CD4-positive, alpha-beta T cell (primary cell): ENCODE measurements around the gene AP4M1. TPM values are rescaled to one million over a fixed set of nuclear protein-coding genes. Genes with fewer than 3 reads are reported as not detected.
A peak's percentile ranks its signal among the peaks of the same experiment; 100 is the strongest.

Experiments
- ATAC-seq: fragments of 200-7000 bp; cut with Tn5 transposase; one replicate; pipeline ENCODE4 v1.10.0; 2022; ENCODE audit warnings: mild to moderate bottlenecking; ENCODE audit not compliant: poor library complexity
- CTCF ChIA-PET: fragments of 350-600 bp; sonication (Branson Sonifier 250); formaldehyde crosslinking; loops from one replicate; lab custom pipeline; 2021; ENCODE audit warnings: antibody characterized with exemption, inconsistent platforms; lab: Charles Lee
- POLR2A ChIA-PET: fragments of 350-600 bp; sonication (Branson Sonifier 250); formaldehyde crosslinking; loops from one replicate; lab custom pipeline; 2021; ENCODE audit warnings: antibody characterized with exemption, inconsistent platforms; lab: Charles Lee
- DNase-seq, 14 experiments: peaks; one replicate each; pipeline ENCODE4 v3.0.0-alpha.2; 2013 to 2020; ENCODE audit warnings: mixed read lengths in 2 of 14
- H3K27ac ChIP-seq, 2 donors: one replicate each; pipeline versions ENCODE4 v1.5.1 to v1.7.0; 2013; ENCODE audit warnings: low read length in 2 of 2, low read depth in 1 of 2, mild to moderate bottlenecking in 1 of 2
- H3K27me3 ChIP-seq, 2 experiments: 1 replicate in 1 of 2; 2 replicates in 1 of 2; pipeline versions ENCODE4 v1.6.1 to v1.7.0; 2013; ENCODE audit warnings: low read length in 2 of 2, control low read depth in 1 of 2, mild to moderate bottlenecking in 1 of 2, moderate library complexity in 1 of 2; ENCODE audit not compliant: insufficient read depth in 2 of 2, control insufficient read depth in 1 of 2
- H3K36me3 ChIP-seq: one replicate; pipeline ENCODE4 v1.6.1; 2013; ENCODE audit warnings: low read length, control low read depth; ENCODE audit not compliant: insufficient read depth
- H3K4me1 ChIP-seq: one replicate; pipeline ENCODE4 v1.6.1; 2013; ENCODE audit warnings: low read length, control low read depth; ENCODE audit not compliant: insufficient read depth
- H3K4me3 ChIP-seq: one replicate; pipeline ENCODE4 v1.5.1; 2013; ENCODE audit warnings: mild to moderate bottlenecking, low read length, moderate library complexity
- H3K9me3 ChIP-seq, 2 experiments: 1 replicate in 1 of 2; 2 replicates in 1 of 2; pipeline versions ENCODE4 v1.6.1 to v1.7.0; 2013; ENCODE audit warnings: low read length in 2 of 2, mild to moderate bottlenecking in 2 of 2, control low read depth in 1 of 2, moderate library complexity in 1 of 2; ENCODE audit not compliant: control insufficient read depth in 1 of 2, insufficient read depth in 1 of 2
- H3K27ac Mint-ChIP-seq: one replicate; pipeline ENCODE4 v1.8.0; 2020; ENCODE audit warnings: mixed read lengths
- H3K27me3 Mint-ChIP-seq: one replicate; pipeline ENCODE4 v1.8.0; 2021; ENCODE audit warnings: mixed read lengths
- H3K36me3 Mint-ChIP-seq: one replicate; pipeline ENCODE4 v1.8.0; 2021; ENCODE audit warnings: low read depth, mixed read lengths
- H3K4me1 Mint-ChIP-seq: one replicate; pipeline ENCODE4 v1.8.0; 2021; ENCODE audit warnings: low read depth, mixed read lengths
- H3K4me3 Mint-ChIP-seq: one replicate; pipeline ENCODE4 v1.8.0; 2020; ENCODE audit warnings: mild to moderate bottlenecking, mixed read lengths
- H3K9me3 Mint-ChIP-seq: one replicate; pipeline ENCODE4 v1.8.0; 2020; ENCODE audit warnings: mixed read lengths
- CTCF ChIP-seq: fragments of 200-600 bp; IDR thresholded peaks from one replicate; pipeline ENCODE4 v1.8.0; 2022; ENCODE audit warnings: antibody characterized with exemption, mild to moderate bottlenecking
- intact Hi-C, 2 experiments: fragments of 100-400 bp; cut with DNase I in 1 of 2; cut with micrococcal nuclease in 1 of 2; formaldehyde crosslinking; loops; one replicate each; pipeline versions ENCODE4 v1.15.1 to v1.9.0; 2023 to 2025; cut with DNase I, micrococcal nuclease
- total RNA-seq, 174 experiments: library from RNA in 2 of 174; stranded (reverse) in 2 of 174; gene quantifications; one replicate each; pipeline ENCODE4 v1.2.3 and lab custom pipeline; 2021 to 2026

Gene AP4M1
- total RNA-seq, 2 experiments from 2014 or later, result 2.8 to 4.0 TPM

GRCh38 chr7:100093925-100094486 is 7.4 kb upstream of the AP4M1 start:
- Mint-ChIP-seq H3K9me3 (no peaks in the 10 kb centered on the region), H3K27me3 (no peaks in the 10 kb centered on the region), H3K27ac (no peak overlapping the region), H3K36me3 (peaks cover 97% of the 10 kb centered on the region), H3K4me1 (peaks cover 40% of the 10 kb centered on the region), H3K4me3 (no peak overlapping the region)
- ChIA-PET CTCF (no interaction called here), POLR2A (no interaction called here)
- peaks cover 87% of the 10 kb centered on the region for H3K36me3 ChIP-seq
- no peaks in the 10 kb centered on the region for H3K9me3 ChIP-seq
- peaks cover 24% of the 10 kb centered on the region for H3K4me1 ChIP-seq
- intact Hi-C loops, result no loop called here
- no peak for TF ChIP-seq CTCF
- H3K27ac ChIP-seq, result no peak overlapping the region
- H3K27me3 ChIP-seq, result no peaks in the 10 kb centered on the region
- H3K4me3 ChIP-seq, result no peak overlapping the region
- no peak for DNase-seq
- ATAC-seq, result no peak

DNA sequence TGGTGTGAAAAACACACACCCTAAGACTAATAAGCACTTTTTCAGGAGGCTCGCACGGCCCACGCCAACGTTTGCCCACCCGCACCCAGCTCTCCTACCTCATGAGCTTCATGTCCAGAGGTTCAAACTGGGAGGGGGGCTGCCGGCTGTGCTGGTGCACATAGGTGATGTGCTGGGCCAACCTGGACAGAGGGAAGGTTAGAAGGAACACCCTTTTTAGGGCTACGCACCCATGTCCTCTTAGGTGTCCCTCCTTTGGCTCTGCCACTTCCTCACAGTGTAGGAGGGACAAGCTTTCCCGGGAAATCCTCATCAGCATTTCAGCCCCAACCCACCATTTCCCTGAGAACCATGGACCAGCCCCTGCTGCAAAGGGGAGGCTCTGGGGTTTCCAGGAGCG is 6.2 kb upstream of the AP4M1 start:
- no peak for TF ChIP-seq CTCF
- no peaks in the 10 kb centered on the region for H3K9me3 ChIP-seq
- CTCF ChIA-PET, result no interaction called here
- Mint-ChIP-seq H3K9me3 (no peaks in the 10 kb centered on the region), H3K4me3 (no peak overlapping the region), H3K27ac (peak overlapping the region; percentile 20), H3K4me1 (peaks cover 43% of the 10 kb centered on the region), H3K36me3 (peaks cover 100% of the 10 kb centered on the region), H3K27me3 (no peaks in the 10 kb centered on the region)
- POLR2A ChIA-PET, result no interaction called here
- no peak overlapping the region for H3K27ac ChIP-seq
- ATAC-seq (no peak), DNase-seq (no peak)
- H3K4me1 ChIP-seq, result peaks cover 27% of the 10 kb centered on the region
- intact Hi-C loops, result no loop called here
- H3K27me3 ChIP-seq, result no peaks in the 10 kb centered on the region
- no peak overlapping the region for H3K4me3 ChIP-seq
- peaks cover 92% of the 10 kb centered on the region for H3K36me3 ChIP-seq

- peak overlapping the region; percentile 20 for H3K27ac Mint-ChIP-seq
- H3K4me3 ChIP-seq, result no peak overlapping the region
- intact Hi-C loops, result no loop called here
- POLR2A ChIA-PET, result no interaction called here
- peaks cover 100% of the 10 kb centered on the region for H3K36me3 Mint-ChIP-seq
- H3K36me3 ChIP-seq, result peaks cover 89% of the 10 kb centered on the region
- H3K27me3 ChIP-seq, result no peaks in the 10 kb centered on the region
- H3K27me3 Mint-ChIP-seq, result no peaks in the 10 kb centered on the region
- DNase-seq, result no peak
- no peak overlapping the region for H3K27ac ChIP-seq
- CTCF ChIA-PET, result no interaction called here
- no peaks in the 10 kb centered on the region for H3K9me3 ChIP-seq
- ATAC-seq, result no peak
- H3K4me1 Mint-ChIP-seq, result peaks cover 43% of the 10 kb centered on the region
- no peak for TF ChIP-seq CTCF
- peak overlapping the region; percentile 9 for H3K4me3 Mint-ChIP-seq
- no peaks in the 10 kb centered on the region for H3K9me3 Mint-ChIP-seq
- H3K4me1 ChIP-seq, result peaks cover 27% of the 10 kb centered on the region
Observed at GRCh38 chr7:100095704-100096103, 5.7 kb upstream of the AP4M1 start.
